Panc1 (cell line): ENCODE measurements around the gene KIAA1958. TPM values are rescaled to one million over a fixed set of nuclear protein-coding genes. Genes with fewer than 3 reads are reported as not detected.

ENCODE experiments used
- ATAC-seq: fragments of 200-7000 bp; cut with Tn5 transposase; 2 replicates; pipeline ENCODE4 v1.9.1; 2020; ENCODE audit warnings: mild to moderate bottlenecking, moderate library complexity
- BruUV-seq: library from RNA; stranded (reverse); fragments of 400-500 nt; replicated peaks from 2 replicates; lab custom pipeline; 2021; lab: Mats Ljungman, UMichigan
- CTCF ChIA-PET: fragments of 300-600 bp; sonication (Branson Sonifier 250); formaldehyde crosslinking; loops from one replicate; lab custom pipeline; 2022; ENCODE audit warnings: antibody characterized with exemption; lab: Charles Lee
- POLR2A ChIA-PET: fragments of 300-600 bp; sonication (Branson Sonifier 250); formaldehyde crosslinking; loops from one replicate; lab custom pipeline; 2022; ENCODE audit warnings: antibody characterized with exemption; lab: Charles Lee
- DNase-seq: peaks from one replicate; pipeline ENCODE4 v3.0.0-alpha.2; 2010; ENCODE audit warnings: low read depth, low spot score
- H3K27ac ChIP-seq: 2 replicates; pipeline ENCODE4 v1.5.1; 2011; ENCODE audit warnings: mild to moderate bottlenecking, low read length, inconsistent platforms
- H3K27me3 ChIP-seq: fragments of 200-500 bp; sonication (Bioruptor generic); 2 replicates; pipeline ENCODE4 v1.6.0; 2014; ENCODE audit warnings: low read length, inconsistent platforms; ENCODE audit not compliant: control insufficient read depth, insufficient read depth
- H3K36me3 ChIP-seq: fragments of 200-500 bp; sonication (Bioruptor generic); 2 replicates; pipeline ENCODE4 v1.5.1; 2014; ENCODE audit warnings: inconsistent platforms, mild to moderate bottlenecking, low read length, moderate library complexity; ENCODE audit not compliant: control insufficient read depth, insufficient read depth
- H3K4me1 ChIP-seq: 2 replicates; pipeline ENCODE4 v1.5.1; 2011; ENCODE audit warnings: inconsistent platforms, mild to moderate bottlenecking, low read length, moderate library complexity; ENCODE audit not compliant: control insufficient read depth, insufficient read depth
- H3K4me3 ChIP-seq, 2 experiments: 2 replicates each; pipeline ENCODE4 v1.5.1; 2011 to 2012; ENCODE audit warnings: low read depth in 2 of 2, low read length in 2 of 2, mild to moderate bottlenecking in 2 of 2, inconsistent platforms in 1 of 2, moderate library complexity in 1 of 2
- H3K9me3 ChIP-seq: fragments of 200-500 bp; sonication (Bioruptor generic); 2 replicates; pipeline ENCODE4 v1.5.1; 2014; ENCODE audit warnings: low read depth, mild to moderate bottlenecking, inconsistent platforms, low read length, moderate library complexity; ENCODE audit not compliant: control insufficient read depth, insufficient read depth
- POLR2AphosphoS5 ChIP-seq: IDR thresholded peaks from 2 replicates; pipeline ENCODE4 v1.6.1; 2012; ENCODE audit warnings: mild to moderate bottlenecking, low read depth, low read length, moderate library complexity
- SIN3A ChIP-seq: IDR thresholded peaks from 2 replicates; pipeline ENCODE4 v1.6.1; 2012; ENCODE audit warnings: low read depth, mild to moderate bottlenecking, low read length, moderate library complexity, borderline replicate concordance; ENCODE audit not compliant: insufficient read depth
- TCF7L2 ChIP-seq: IDR thresholded peaks from 2 replicates; pipeline ENCODE4 v1.6.1; 2011; ENCODE audit warnings: mild to moderate bottlenecking, low read depth, low read length, inconsistent platforms
- in situ Hi-C: cut with HindIII; loops from 2 replicates; pipeline ENCODE4 v1.10.0; 2016; ENCODE audit warnings: low sequenced_read_pairs, low pct_unique_long_range_greater_than_20kb
- intact Hi-C: fragments of 100-400 bp; cut with micrococcal nuclease; formaldehyde crosslinking; loops from one replicate; pipeline ENCODE4 v1.10.0; 2022; ENCODE audit not compliant: unreplicated experiment
- total RNA-seq: library from RNA; stranded (reverse); gene quantifications from one replicate; pipeline ENCODE4 v1.2.1, GENCODE V29; 2021; ENCODE audit not compliant: unreplicated experiment
- TF ChIP-seq, protein P1 (sequence below): fragments of 450-650 bp; IDR thresholded peaks from 2 replicates; pipeline ENCODE4 v1.5.1; 2017; ENCODE audit warnings: mild to moderate bottlenecking
- TF ChIP-seq, protein P2 (sequence below), 2 experiments: IDR thresholded peaks; 2 replicates each; pipeline ENCODE4 v1.6.1; 2011 to 2012; ENCODE audit warnings: low read depth in 2 of 2, control low read depth in 1 of 2, low read length in 1 of 2, mild to moderate bottlenecking in 1 of 2, moderate library complexity in 1 of 2; ENCODE audit not compliant: insufficient read depth in 1 of 2

KIAA1958 gene
- total RNA-seq, 1 experiment from 2014 or later: 10.4 TPM

DNA sequence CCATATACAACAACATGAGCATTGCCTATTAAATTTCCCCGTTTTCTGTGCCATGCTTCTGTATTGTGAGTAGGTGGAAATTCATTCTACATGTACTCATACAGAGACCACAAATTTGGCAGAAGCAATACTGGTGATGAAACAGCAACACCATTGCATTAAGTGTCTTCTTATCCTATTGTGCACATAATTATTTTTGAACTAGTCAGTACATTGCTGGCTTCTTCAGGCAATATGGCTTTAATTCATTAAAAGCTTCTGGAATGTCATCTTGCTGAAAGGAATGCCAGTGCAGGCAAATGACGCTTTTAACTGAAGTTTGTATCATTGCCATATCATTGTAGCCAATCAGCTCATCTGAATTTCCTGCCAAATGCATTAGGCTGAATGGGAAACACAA is 82.6 kb downstream of the KIAA1958 start:
- Histone ChIP-seq H3K4me3 (no peak overlapping the region), H3K27ac (no peak overlapping the region), H3K27me3 (no peaks in the 10 kb centered on the region), H3K9me3 (no peaks in the 10 kb centered on the region), H3K36me3 (no peaks in the 10 kb centered on the region), H3K4me1 (no peaks in the 10 kb centered on the region)
- ChIA-PET CTCF (no interaction called here), POLR2A (interaction anchor here (0.6 kb wide), 1 partner anchor 189 kb away, joined by 4 read pairs; the partner anchor contains the start of gene HSDL2)
- DNase-seq (no peak), ATAC-seq (no peak)
- intact Hi-C loops: no loop called here
- in situ Hi-C loops: no loop called here
- no TSS peak for BruUV-seq
- TF ChIP-seq TCF7L2 (no peak), SIN3A (no peak), POLR2AphosphoS5 (no peak)
- TF ChIP-seq, protein P1, sequence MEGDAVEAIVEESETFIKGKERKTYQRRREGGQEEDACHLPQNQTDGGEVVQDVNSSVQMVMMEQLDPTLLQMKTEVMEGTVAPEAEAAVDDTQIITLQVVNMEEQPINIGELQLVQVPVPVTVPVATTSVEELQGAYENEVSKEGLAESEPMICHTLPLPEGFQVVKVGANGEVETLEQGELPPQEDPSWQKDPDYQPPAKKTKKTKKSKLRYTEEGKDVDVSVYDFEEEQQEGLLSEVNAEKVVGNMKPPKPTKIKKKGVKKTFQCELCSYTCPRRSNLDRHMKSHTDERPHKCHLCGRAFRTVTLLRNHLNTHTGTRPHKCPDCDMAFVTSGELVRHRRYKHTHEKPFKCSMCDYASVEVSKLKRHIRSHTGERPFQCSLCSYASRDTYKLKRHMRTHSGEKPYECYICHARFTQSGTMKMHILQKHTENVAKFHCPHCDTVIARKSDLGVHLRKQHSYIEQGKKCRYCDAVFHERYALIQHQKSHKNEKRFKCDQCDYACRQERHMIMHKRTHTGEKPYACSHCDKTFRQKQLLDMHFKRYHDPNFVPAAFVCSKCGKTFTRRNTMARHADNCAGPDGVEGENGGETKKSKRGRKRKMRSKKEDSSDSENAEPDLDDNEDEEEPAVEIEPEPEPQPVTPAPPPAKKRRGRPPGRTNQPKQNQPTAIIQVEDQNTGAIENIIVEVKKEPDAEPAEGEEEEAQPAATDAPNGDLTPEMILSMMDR: no peak
- TF ChIP-seq, protein P2, sequence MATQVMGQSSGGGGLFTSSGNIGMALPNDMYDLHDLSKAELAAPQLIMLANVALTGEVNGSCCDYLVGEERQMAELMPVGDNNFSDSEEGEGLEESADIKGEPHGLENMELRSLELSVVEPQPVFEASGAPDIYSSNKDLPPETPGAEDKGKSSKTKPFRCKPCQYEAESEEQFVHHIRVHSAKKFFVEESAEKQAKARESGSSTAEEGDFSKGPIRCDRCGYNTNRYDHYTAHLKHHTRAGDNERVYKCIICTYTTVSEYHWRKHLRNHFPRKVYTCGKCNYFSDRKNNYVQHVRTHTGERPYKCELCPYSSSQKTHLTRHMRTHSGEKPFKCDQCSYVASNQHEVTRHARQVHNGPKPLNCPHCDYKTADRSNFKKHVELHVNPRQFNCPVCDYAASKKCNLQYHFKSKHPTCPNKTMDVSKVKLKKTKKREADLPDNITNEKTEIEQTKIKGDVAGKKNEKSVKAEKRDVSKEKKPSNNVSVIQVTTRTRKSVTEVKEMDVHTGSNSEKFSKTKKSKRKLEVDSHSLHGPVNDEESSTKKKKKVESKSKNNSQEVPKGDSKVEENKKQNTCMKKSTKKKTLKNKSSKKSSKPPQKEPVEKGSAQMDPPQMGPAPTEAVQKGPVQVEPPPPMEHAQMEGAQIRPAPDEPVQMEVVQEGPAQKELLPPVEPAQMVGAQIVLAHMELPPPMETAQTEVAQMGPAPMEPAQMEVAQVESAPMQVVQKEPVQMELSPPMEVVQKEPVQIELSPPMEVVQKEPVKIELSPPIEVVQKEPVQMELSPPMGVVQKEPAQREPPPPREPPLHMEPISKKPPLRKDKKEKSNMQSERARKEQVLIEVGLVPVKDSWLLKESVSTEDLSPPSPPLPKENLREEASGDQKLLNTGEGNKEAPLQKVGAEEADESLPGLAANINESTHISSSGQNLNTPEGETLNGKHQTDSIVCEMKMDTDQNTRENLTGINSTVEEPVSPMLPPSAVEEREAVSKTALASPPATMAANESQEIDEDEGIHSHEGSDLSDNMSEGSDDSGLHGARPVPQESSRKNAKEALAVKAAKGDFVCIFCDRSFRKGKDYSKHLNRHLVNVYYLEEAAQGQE (IDR thresholded peaks at IDR 0.05; ENCODE audit: insufficient read depth in 1 of 2, low read depth in 2 of 2, low read length in 1 of 2): no peak

DNA sequence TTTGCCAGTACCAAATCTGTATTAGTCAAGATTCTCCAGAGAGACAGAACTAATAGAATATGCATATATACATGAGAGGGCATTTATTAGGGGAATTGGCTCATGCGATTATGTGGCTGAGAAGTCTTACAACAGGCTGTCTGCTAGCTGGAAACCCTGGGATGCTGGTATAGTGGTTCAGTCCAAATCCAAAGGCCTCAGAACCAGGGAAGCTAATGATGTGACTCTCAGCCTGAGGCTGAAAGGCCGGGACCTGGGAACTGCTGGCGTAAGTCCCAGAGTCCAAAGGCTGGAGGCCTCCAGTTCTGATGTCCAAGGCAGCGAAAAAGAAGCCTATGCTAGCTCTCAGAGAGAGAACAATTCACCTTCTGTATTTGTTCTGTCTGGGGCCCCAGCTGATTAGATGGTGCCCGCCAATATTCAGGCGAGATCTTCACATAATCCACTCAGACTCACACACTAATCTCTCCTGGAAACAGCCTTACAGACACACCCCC is 84.1 kb downstream of the KIAA1958 start:
- no peaks in the 10 kb centered on the region for H3K4me1 ChIP-seq
- H3K27ac ChIP-seq: no peak overlapping the region
- in situ Hi-C loops (no loop called here), intact Hi-C loops (no loop called here)
- no TSS peak for BruUV-seq
- no peaks in the 10 kb centered on the region for H3K9me3 ChIP-seq
- TF ChIP-seq TCF7L2 (no peak), POLR2AphosphoS5 (no peak), SIN3A (no peak)
- TF ChIP-seq, protein P1: no peak
- TF ChIP-seq, protein P2 (IDR thresholded peaks at IDR 0.05; ENCODE audit: insufficient read depth in 1 of 2, low read depth in 2 of 2, low read length in 1 of 2): no peak
- H3K27me3 ChIP-seq: no peaks in the 10 kb centered on the region
- H3K36me3 ChIP-seq: no peaks in the 10 kb centered on the region
- CTCF ChIA-PET: no interaction called here
- DNase-seq: no peak
- POLR2A ChIA-PET: no interaction called here
- no peak overlapping the region for H3K4me3 ChIP-seq
- no peak; the same call in 1 of the 2 replicates for ATAC-seq
